NCI-H446 (cell line): ENCODE measurements around the gene COL20A1.
"Not testable (repeated sequence)": the region's sequence is repeated elsewhere in the genome, so short reads cannot be mapped to it uniquely, and the experiment has no call there.

Experiments used
- DNase-seq, 2 experiments: peaks; one replicate each; lab custom pipeline; 2025; lab: John Stamatoyannopoulos, UW

The COL20A1 gene

DNA sequence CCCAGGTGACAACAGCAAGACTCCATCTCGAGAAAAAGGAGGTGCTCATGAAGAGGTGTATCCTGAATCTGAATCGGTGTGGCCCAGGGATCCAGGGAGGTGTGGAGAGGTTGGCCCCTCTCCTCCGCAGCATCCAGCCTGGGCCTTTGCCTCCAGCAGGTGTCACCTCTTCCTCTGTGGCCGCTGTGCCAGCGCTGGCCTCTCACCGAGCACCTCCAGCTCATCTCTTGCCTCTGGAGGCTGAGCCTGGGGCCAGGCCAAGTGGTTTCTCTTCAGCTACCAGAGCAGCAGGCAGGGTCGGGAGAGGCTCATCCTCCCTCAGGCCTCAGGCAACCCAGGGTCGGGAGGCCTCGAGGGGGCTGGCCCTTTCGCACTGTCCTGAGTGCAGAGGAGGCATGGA, 1.2 kb upstream of the COL20A1 start:
- DNase-seq = no peak

- no peak for DNase-seq
Measured at GRCh38 chr20:63292292-63292701, 689 bp upstream of the COL20A1 start.

DNA sequence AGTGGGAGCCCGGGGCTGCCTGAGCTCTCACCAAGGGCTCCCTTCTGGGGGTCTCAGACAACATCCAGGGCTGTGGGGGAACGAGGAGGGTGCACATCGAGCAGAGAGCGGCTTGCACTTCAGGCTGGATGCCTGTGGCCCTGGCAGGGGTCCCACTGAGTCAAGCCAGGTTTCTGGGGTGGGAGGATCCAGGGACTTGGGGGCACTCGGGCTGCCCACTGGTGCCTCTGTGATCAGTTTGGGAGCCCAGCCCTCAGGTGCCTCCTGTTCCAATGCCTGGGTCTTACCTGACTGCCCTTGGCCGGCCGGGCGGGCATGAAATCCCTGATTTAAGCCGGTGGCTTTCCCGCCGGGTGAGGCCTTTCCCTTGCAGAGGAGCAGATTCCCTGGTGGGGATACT, 470 bp downstream of the COL20A1 start:
- DNase-seq = no peak

DNA sequence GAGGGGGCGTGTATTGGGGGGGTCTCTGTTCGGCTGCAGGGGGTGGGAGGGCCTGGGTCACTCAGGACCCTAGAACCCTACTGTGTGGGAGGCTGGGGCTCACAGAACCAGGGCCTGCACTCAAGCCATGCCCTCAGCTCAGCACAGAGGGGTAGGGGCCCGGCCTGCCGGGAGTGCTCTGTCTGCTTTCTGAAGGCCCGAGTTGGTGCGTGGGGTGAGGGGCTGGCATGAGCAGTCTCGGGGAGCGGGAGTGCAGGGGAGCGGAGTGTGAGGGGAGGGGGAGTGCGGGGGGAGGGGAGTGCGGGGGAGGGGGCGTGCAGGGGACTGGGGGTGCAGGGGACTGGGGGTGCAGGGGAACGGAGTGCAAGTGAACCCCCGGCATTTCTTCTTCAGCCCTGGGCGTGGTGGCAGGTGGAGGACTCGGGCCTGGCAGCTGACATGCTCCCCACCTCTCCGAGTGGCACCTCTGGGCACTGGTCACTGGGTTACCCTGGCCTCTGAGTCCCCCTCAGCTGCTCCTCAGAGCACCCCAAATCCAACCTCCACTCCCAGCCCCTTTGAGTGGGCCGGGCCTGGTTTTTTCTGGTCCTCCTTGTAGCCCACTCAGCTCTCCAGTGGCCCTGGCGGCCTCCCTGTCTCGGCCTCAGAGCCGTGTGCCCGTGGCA, 1.0 kb downstream of the COL20A1 start:
- no peak for DNase-seq

DNA sequence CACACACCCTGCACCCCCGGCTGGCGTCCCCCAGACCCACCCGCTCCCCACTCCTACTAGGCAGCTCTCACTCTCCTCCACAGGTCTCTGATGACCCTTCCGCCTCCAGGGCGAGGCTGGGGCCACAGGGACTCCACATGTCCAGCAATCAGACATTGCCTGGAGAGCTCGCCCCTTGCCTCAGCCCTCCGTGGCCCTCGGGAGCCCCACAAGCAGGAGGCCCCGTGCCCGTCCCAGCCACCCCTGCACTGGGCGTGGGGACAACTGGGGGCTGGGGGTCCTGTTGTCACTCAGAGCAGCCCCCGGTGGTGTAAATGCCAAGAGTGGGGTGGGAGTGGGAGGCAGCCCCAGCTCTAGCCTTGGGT, 1.5 kb downstream of the COL20A1 start:
- DNase-seq = no peak

DNA sequence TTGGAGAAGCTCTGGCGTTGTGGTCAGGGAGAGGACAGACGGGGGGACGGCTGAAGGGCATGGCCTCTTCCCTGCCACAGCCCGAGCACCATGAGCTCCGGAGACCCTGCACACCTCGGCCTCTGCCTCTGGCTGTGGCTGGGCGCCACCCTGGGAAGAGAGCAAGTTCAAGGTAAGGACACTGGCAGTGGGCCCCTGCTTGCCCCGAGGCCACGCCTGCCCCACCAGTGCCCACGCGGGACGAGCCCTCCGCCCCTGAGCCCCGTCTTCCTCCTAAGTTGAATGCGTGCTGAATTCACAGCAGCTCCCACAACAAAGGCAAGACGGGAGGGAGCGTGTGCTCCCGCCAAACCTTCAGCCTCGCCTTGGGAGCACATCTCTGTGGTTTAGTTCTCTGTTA, 2.0 kb downstream of the COL20A1 start:
- no peak for DNase-seq

- no peak for DNase-seq
Measured at GRCh38 chr20:63295422-63295821, 2.4 kb downstream of the COL20A1 start.

GRCh38 chr20:63295846-63296245, 2.9 kb downstream of the COL20A1 start:
- DNase-seq = no peak

GRCh38 chr20:63296531-63297299, 3.7 kb downstream of the COL20A1 start:
- DNase-seq = no peak

GRCh38 chr20:63297371-63297781, 4.4 kb downstream of the COL20A1 start:
- DNase-seq = no peak

- DNase-seq = no peak
Measured at GRCh38 chr20:63297796-63298572, 5.0 kb downstream of the COL20A1 start.

DNA sequence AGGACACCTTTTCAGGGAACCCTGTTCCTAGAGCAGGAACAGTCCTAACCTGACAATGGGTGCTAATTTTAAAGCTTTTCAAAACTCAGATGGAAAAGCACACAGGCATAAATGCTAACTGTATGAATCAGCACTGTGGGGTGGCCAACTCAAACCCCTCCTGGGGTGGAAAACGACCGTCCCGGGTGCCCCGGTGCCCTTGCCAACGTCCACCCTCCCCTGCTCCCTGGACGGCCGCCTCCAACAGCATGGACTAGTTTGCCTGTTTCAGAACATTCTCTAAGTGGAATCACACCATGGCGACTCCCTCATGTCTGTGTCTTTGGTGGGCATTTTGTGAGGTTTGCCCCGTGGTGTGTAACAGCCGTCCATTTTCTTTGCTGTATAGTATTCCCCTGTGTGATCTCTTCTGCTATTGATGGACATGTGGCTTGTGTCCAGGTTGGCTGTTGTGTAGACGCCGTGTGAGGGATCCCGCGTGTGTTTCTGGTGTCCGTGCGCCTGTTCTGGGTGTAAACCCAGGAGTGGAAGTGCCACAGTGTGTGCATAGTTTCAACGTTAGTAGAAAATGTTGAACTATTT, 5.8 kb downstream of the COL20A1 start:
- DNase-seq = no peak

- DNase-seq = no peak
Measured at GRCh38 chr20:63301671-63302070, 8.7 kb downstream of the COL20A1 start.

DNA sequence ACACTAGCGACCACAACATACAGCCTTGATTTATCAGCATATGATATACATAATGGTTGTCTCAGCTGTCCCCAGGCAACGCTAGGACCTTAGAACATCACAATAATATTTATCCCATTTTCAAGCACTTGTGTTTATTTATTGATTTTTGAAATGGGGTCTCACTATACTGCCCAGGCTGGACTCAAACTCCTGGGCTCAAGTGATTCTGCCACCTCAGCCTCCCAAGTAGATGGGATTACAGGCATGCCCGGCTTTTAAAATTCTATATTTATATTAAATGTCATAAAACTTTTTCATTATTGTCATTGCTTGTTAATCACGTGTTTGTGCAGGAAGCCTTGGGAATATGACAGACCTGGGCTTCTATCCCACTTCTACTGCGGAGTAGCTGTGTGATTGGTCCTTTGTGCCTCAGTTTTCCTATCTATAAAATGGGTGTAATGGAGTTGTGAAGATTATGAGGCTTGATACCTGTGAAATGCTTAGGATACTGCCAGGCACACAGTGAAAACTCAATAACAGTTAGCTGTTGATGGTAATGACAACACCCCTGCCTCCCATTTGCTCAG, 10.2 kb downstream of the COL20A1 start:
- no peak for DNase-seq

DNA sequence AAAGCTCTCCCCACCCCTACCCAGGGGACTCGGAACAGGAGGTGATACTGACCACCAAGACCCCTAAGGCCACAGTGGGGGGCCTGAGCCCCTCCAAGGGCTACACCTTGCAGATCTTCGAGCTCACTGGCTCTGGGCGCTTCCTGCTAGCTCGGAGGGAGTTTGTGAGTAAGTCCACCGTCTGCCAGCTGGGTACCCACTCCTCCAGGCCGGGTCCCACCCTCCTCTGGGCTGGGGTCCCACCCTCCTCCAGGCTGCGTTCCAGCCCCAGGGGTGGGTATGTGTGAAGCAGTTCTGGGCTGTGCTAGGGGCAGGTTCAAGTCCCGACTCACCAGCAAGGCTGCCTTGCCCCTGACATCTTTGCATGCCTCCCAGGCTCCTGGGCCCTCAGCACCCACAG, 12.4 kb downstream of the COL20A1 start:
- DNase-seq = no peak

DNA sequence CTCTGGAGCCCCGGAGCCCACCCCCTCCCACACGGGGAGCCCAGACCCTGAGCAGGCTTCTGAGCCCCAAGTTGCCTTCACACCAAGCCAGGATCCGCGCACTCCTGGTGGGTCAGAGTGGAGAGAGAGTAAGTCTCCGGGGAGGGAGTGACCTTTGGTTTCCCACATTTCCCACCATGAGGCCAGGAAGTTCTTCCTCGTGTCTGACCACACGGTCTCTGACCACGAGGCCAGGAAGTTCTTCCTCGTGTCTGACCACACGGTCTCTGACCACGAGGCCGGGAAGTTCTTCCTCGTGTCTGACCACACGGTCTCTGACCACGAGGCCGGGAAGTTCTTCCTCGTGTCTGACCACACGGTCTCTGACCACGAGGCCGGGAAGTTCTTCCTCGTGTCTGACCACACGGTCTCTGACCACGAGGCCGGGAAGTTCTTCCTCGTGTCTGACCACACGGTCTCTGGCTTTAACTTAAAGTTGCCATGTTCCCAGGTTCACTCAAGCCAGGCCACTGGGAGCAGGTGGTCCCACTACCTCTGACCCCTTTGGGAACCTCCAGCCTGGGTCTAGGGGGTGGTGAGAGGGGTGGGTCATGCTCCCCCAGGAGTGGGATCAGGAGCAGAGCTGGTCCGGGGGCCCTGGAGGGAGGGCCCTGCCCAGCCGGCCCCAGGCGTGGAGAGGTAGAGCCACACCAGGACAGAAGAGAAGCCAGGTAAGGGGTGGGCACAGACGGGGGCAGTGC, 13.1 kb downstream of the COL20A1 start:
- not testable (repeated sequence) for DNase-seq

- DNase-seq = no peak
Measured at GRCh38 chr20:63306673-63307537, 13.9 kb downstream of the COL20A1 start.

DNA sequence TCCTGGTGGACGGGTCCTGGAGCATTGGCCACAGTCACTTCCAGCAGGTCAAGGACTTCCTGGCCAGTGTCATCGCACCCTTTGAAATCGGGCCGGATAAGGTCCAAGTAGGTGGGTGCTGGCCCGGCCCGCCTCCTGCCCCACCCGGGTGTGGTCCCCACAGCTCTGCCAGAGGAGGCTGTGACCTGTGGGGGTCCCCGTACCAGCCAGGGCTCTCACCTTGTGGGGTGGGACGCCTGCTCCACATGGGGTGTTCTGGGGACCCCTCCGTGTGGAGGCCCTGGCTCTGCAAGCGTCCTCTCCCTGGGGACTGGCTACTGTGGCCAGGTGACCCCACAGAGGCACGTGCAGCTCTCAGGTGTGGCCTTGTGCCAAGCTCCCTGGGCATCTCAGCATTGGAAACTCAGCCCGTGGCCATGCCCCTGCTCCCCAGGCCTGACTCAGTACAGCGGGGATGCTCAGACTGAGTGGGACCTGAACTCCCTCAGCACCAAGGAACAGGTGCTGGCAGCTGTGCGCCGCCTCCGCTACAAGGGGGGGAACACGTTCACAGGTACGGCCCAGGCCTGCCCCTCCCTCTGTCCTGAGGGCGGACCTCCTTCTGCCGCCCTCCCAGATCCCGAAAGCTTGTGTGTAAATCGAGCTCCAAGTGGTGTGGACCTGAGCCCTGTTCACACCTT, 14.7 kb downstream of the COL20A1 start:
- no peak for DNase-seq

GRCh38 chr20:63308218-63308911, 15.4 kb downstream of the COL20A1 start:
- DNase-seq = no peak
